Measurements from ENCODE around the gene GUCA2A. TPM values are rescaled to one million over a fixed set of nuclear protein-coding genes. Genes with fewer than 3 reads are reported as not detected.

Gene GUCA2A
- total RNA-seq, 1 donor from 2014 or later = not detected

DNA sequence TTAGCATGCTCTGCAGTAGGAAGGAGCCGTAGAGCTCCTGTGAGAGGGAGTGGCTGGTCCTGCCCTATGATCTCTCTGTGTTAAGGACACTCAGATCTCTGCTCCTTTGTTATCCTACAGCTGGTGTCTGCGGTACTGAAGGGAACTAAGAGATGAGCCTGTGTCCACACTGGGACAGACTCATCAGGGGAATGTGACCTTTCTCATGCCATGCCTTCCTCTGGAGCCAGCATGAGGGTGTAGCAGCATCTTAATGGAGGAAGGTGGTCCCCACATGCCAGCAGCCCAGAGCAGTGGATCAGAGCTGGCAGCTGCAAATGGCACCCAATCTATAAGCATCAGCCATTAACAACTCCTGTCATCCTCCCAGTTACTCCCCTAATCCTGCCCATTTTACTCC lies 36.0 kb downstream of the GUCA2A start:
- intact Hi-C loops (cut with micrococcal nuclease) = no loop called here

DNA sequence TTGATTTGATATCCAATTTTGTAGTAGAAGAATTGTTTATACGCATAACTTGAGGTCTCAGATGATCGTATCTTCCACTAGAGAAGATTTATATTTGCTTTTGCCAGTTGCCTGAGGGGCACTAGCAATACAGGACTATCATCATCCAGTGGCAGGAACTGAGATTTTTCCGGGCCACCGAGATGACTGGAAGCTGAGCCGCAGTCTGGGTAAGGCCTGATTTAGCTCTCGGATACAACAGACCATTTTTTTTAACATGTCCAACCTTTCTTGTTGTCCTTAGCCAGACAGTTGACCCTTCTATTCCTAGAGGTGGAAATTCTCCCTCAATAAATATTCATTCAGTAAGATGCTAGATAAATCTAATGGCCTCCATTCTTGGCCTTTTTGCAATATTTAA lies 36.8 kb downstream of the GUCA2A start:
- Histone ChIP-seq H3K9me3 (replicated peaks) (no peaks in the 10 kb centered on the region), H3K36me3 (no peaks in the 10 kb centered on the region), H3K27me3 (ENCODE audit: low read depth) (peaks cover 11% of the 10 kb centered on the region), H3K4me3 (no peak overlapping the region), H3K4me1 (no peaks in the 10 kb centered on the region), H3K27ac (replicated peaks) (no peak overlapping the region)
- intact Hi-C loops (cut with micrococcal nuclease) = no loop called here
- TF ChIP-seq, protein P1, sequence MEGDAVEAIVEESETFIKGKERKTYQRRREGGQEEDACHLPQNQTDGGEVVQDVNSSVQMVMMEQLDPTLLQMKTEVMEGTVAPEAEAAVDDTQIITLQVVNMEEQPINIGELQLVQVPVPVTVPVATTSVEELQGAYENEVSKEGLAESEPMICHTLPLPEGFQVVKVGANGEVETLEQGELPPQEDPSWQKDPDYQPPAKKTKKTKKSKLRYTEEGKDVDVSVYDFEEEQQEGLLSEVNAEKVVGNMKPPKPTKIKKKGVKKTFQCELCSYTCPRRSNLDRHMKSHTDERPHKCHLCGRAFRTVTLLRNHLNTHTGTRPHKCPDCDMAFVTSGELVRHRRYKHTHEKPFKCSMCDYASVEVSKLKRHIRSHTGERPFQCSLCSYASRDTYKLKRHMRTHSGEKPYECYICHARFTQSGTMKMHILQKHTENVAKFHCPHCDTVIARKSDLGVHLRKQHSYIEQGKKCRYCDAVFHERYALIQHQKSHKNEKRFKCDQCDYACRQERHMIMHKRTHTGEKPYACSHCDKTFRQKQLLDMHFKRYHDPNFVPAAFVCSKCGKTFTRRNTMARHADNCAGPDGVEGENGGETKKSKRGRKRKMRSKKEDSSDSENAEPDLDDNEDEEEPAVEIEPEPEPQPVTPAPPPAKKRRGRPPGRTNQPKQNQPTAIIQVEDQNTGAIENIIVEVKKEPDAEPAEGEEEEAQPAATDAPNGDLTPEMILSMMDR (IDR thresholded peaks at IDR 0.05; ENCODE audit: borderline replicate concordance) = no peak
- no peak for DNase-seq

More for the DNA sequence above, 36.0 kb downstream of the GUCA2A start:
- TF ChIP-seq, protein P1 (IDR thresholded peaks at IDR 0.05; ENCODE audit: borderline replicate concordance) = no peak
- peaks cover 11% of the 10 kb centered on the region for H3K27me3 ChIP-seq (ENCODE audit: low read depth)
- no peak overlapping the region for H3K27ac ChIP-seq (replicated peaks)
- H3K36me3 ChIP-seq = no peaks in the 10 kb centered on the region
- H3K9me3 ChIP-seq (replicated peaks) = no peaks in the 10 kb centered on the region
- no peak overlapping the region for H3K4me3 ChIP-seq
- H3K4me1 ChIP-seq = no peaks in the 10 kb centered on the region
- DNase-seq = no peak

DNA sequence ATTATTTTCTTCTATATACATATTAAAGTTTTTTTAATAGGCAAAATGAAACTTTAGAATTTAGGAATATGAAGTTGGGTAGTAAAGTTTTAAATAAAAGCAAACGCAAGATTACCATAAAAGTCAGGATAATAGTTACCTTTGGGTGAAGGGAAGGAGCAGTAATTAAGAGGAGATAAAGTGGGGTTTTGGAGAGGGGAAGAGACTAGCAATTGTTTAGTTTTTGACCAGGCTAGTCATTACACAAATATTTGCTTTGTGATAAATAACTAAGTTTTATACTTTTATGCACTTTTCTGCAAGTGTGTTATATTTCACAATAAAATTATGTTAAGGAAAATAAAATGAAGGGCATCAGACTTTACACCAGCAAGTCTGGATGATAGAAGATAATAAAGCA lies 39.0 kb downstream of the GUCA2A start:
- no peak for DNase-seq
- TF ChIP-seq, protein P1 (IDR thresholded peaks at IDR 0.05; ENCODE audit: borderline replicate concordance) = no peak
- Histone ChIP-seq H3K9me3 (replicated peaks) (peaks cover 4% of the 10 kb centered on the region), H3K4me3 (no peak overlapping the region), H3K27me3 (ENCODE audit: low read depth) (peaks cover 11% of the 10 kb centered on the region), H3K36me3 (no peaks in the 10 kb centered on the region), H3K27ac (replicated peaks) (no peak overlapping the region), H3K4me1 (no peaks in the 10 kb centered on the region)
- intact Hi-C loops (cut with micrococcal nuclease) = no loop called here

DNA sequence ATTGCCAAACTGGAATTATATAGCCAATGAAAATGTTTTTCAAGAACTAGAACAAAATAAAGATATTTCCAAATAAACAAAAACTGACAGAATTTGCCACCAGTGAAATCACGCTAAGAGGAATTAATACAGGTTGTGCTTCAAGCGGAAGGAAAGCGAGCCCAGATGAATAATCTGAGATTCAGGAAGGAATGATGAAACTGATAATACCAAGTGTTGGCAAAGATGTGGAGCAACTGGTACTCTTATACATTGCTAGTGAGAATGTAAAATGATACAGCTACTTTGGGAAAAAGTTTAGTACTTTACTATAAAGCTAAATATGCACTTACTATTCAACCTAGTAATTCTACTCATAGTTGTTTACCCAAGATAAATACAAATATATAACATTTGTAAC lies 42.1 kb downstream of the GUCA2A start:
- intact Hi-C loops (cut with micrococcal nuclease) = no loop called here
- TF ChIP-seq, protein P1 (IDR thresholded peaks at IDR 0.05; ENCODE audit: borderline replicate concordance) = no peak
- Histone ChIP-seq H3K4me1 (no peaks in the 10 kb centered on the region), H3K4me3 (no peak overlapping the region), H3K27me3 (ENCODE audit: low read depth) (peaks cover 3% of the 10 kb centered on the region), H3K27ac (replicated peaks) (no peak overlapping the region), H3K36me3 (no peaks in the 10 kb centered on the region), H3K9me3 (replicated peaks) (peaks cover 4% of the 10 kb centered on the region)
- no peak for DNase-seq

DNA sequence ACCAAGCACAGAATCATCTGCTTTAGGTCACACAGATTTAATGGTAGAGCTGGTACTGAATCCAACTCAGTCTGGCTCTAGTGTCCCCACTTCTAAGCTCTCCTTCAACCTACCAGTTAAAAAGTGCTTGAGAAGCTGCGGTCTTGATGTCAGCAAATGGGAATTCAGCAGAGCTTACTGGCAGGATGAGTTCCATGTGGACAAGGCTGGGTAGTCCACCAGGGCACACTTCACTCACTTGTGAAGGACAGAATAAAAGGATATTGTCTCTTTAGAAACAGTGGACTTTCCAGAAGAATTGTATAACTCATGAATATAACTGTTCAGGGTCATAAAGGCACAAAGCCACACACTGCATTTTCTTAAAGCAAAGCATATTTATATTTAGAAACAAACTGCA lies 46.4 kb downstream of the GUCA2A start:
- peaks cover 22% of the 10 kb centered on the region for H3K27me3 ChIP-seq (ENCODE audit: low read depth)
- DNase-seq = no peak
- no peak overlapping the region for H3K27ac ChIP-seq (replicated peaks)
- peaks cover 4% of the 10 kb centered on the region for H3K9me3 ChIP-seq (replicated peaks)
- H3K4me3 ChIP-seq = no peak overlapping the region
- TF ChIP-seq, protein P1 (IDR thresholded peaks at IDR 0.05; ENCODE audit: borderline replicate concordance) = no peak
- intact Hi-C loops (cut with micrococcal nuclease) = no loop called here
- no peaks in the 10 kb centered on the region for H3K4me1 ChIP-seq
- no peaks in the 10 kb centered on the region for H3K36me3 ChIP-seq

DNA sequence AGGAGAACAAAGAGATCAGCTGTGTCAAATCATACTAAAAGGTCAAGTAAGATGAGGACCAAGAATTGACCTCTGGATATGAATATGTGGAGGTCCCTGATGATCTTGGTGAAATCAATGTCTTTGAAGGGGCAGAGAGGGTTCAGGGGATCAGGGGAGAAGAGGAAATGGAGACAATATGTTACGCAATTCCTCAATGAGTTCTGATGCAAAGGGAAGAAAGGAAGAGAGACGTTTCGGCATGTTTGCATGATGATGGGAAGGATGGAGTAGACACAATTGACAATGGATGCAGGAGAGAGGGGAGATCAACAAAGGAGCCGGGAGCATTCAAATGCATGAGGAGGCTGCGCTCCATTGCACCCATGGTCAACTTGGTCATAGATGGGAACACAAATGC lies 47.3 kb downstream of the GUCA2A start:
- intact Hi-C loops (cut with micrococcal nuclease) = no loop called here
- Histone ChIP-seq H3K9me3 (replicated peaks) (peaks cover 4% of the 10 kb centered on the region), H3K36me3 (no peaks in the 10 kb centered on the region), H3K27me3 (ENCODE audit: low read depth) (peaks cover 22% of the 10 kb centered on the region), H3K27ac (replicated peaks) (no peak overlapping the region), H3K4me1 (no peaks in the 10 kb centered on the region), H3K4me3 (no peak overlapping the region)
- DNase-seq = no peak
- TF ChIP-seq, protein P1 (IDR thresholded peaks at IDR 0.05; ENCODE audit: borderline replicate concordance) = no peak
